Measurements from ENCODE around the gene KCTD5.
"Not testable (repeated sequence)": the region's sequence is repeated elsewhere in the genome, so short reads cannot be mapped to it uniquely, and the experiment has no call there.

Gene KCTD5

GRCh38 chr16:2682209-2683021, at the start of gene KCTD5:
TSS of gene KCTD5 (plus strand) at chr16:2682523. CDS start at chr16:2682549, 26 bp downstream.
- TF ChIP-seq FOXM1 (IDR thresholded peaks at IDR 0.05; ENCODE audit: borderline replicate concordance) = peak; percentile 44; the same call in 1 of the 2 replicates
- no peak for TF ChIP-seq LEF1 (IDR thresholded peaks at IDR 0.05; ENCODE audit: borderline replicate concordance)
- TF ChIP-seq, protein P1, sequence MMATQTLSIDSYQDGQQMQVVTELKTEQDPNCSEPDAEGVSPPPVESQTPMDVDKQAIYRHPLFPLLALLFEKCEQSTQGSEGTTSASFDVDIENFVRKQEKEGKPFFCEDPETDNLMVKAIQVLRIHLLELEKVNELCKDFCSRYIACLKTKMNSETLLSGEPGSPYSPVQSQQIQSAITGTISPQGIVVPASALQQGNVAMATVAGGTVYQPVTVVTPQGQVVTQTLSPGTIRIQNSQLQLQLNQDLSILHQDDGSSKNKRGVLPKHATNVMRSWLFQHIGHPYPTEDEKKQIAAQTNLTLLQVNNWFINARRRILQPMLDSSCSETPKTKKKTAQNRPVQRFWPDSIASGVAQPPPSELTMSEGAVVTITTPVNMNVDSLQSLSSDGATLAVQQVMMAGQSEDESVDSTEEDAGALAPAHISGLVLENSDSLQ (IDR thresholded peaks at IDR 0.05) = peak; percentile 75
- TF ChIP-seq TARDBP (IDR thresholded peaks at IDR 0.05) = no peak
- TF ChIP-seq SUZ12 (IDR thresholded peaks at IDR 0.05) = no peak
- peak; percentile 42; the same call in 1 of the 2 replicates for TF ChIP-seq NFRKB (IDR thresholded peaks at IDR 0.05)
- no peak for TF ChIP-seq FOXA1 (IDR thresholded peaks at IDR 0.05)
- TF ChIP-seq CTBP1 (IDR thresholded peaks at IDR 0.05; ENCODE audit: borderline replicate concordance) = peak; percentile 94
- TF ChIP-seq ELF4 (IDR thresholded peaks at IDR 0.05) = peak; percentile 90
- peak; percentile 89 for TF ChIP-seq SP1 (IDR thresholded peaks at IDR 0.05)
- TF ChIP-seq L3MBTL2 (conservative IDR thresholded peaks at IDR 0.05) = peak; percentile 89
- peak; percentile 68; the same call in 1 of the 2 replicates for TF ChIP-seq ARNT (IDR thresholded peaks at IDR 0.05)
- POLR2A ChIA-PET = interaction anchor here (0.6 to 1.6 kb wide), 16 partner anchors 9 to 245 kb away, joined by 3 to 13 read pairs (median 4); partner anchors contain the start of genes PRSS27, SRRM2 and TEDC2
- CTCF ChIA-PET = no interaction called here
- DNase-seq (ENCODE audit: extremely low spot score) = peak; percentile 96

DNA sequence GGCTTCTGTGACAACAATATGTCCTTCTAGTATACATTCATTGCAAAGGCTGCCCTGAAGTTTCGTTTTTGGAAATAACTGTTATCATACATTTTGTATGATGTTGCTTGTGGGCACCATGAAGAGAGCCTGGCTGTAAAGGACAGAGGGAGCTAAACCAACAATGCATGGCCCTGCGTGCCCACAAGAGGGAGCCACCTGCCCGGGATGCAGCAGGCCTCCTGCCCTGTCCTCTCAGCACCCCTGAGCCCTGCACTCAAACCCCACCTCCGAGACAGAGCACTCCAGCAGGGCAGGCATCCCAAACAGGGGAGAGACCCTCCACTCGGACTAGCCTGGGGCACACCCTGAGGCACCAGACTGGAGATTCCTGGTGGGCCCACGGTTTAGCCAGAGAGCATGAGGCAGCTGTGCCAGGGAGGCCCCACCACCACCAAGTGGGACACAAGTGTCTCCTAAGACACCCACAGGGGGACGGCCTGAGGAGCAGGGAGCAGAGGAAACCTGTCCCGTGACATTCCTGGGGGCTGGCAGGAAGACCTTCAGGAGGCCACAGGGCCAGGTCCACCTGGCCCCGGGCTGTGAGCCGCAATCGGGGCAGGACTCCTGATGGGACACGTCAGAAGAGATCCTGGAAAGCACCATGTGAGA, 43.1 kb upstream of the KCTD5 start:
- POLR2A ChIA-PET, CTCF ChIA-PET: not testable (repeated sequence)

DNA sequence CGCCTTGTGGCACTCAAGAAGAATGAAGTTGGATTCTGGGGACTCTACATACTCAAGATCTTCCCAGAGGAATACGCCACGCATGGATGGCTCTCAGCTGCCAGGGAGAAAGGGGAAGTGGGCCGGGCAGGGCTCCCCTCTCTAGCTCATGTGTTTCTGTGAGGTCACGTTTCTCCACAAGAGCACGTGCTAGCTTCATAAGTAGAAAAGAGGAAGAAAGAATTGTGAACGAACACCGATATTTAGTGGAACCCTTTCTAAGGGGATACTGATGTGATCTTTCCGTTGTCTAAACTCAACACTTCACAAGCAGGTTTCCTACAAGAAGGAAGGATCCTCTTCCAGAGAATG, 42.6 kb upstream of the KCTD5 start:
- POLR2A ChIA-PET; CTCF ChIA-PET; DNase-seq (ENCODE audit: extremely low spot score): not testable (repeated sequence)

More for the DNA sequence above, 43.1 kb upstream of the KCTD5 start:
- not testable (repeated sequence) for DNase-seq (ENCODE audit: extremely low spot score)

DNA sequence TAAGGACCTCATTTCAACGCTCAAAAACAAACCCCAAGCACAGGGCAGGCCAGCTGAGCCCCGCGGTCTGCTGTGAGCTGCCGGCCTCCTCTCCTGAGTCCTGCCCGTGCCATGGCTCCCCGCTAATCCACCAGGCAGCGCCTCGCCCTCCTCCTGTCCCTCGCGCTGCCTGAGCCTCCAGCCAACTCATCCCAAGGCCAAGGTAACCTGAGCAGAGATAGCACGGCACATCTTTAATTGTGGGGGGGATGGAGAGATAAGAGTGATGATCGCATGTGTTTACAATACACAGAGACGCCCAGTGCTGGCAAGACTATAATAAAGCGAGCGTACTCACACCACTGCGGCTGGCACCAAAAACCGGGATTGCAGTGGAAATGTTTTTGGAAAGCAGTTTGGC, 39.8 kb upstream of the KCTD5 start:
- CTCF ChIA-PET; DNase-seq (ENCODE audit: extremely low spot score); POLR2A ChIA-PET: not testable (repeated sequence)

- CTCF ChIA-PET; DNase-seq (ENCODE audit: extremely low spot score); POLR2A ChIA-PET: not testable (repeated sequence)
These were observed 37.4 kb upstream of the KCTD5 start for GRCh38 chr16:2644754-2645453.

GRCh38 chr16:2651268-2651871, 31.0 kb upstream of the KCTD5 start:
- POLR2A ChIA-PET; DNase-seq (ENCODE audit: extremely low spot score); CTCF ChIA-PET: not testable (repeated sequence)

- POLR2A ChIA-PET = not testable (repeated sequence)
These were observed 28.4 kb upstream of the KCTD5 start for GRCh38 chr16:2653915-2654314.

GRCh38 chr16:2654949-2655348, 27.4 kb upstream of the KCTD5 start:
- DNase-seq (ENCODE audit: extremely low spot score); POLR2A ChIA-PET; CTCF ChIA-PET: not testable (repeated sequence)

More at GRCh38 chr16:2653915-2654314, 28.4 kb upstream of the KCTD5 start:
- DNase-seq (ENCODE audit: extremely low spot score); CTCF ChIA-PET: not testable (repeated sequence)

DNA sequence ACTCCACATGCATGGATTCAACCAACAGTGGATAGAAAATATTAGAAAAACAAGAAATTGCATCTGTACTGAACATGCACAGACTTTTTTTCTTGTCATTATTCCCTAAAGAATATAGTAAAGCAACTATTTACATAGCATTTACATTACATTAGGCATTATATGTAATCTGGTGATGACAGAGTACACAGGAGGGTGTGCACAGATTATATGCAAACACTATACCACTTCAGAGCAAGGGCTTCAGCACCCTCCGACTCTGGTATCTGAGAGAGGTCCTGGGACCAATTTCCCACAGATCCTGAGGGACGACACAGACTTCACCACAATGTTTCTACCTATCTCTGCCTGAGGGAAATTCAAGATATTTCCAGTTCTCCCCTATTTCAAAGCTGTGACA, 25.3 kb upstream of the KCTD5 start:
- TF ChIP-seq, protein P1 (IDR thresholded peaks at IDR 0.05) = no peak
- no peak for TF ChIP-seq HDGF (IDR thresholded peaks at IDR 0.05; ENCODE audit: borderline replicate concordance)
- ChIA-PET CTCF (no interaction called here), POLR2A (no interaction called here)
- no peak for DNase-seq (ENCODE audit: extremely low spot score)

- DNase-seq (ENCODE audit: extremely low spot score); CTCF ChIA-PET; POLR2A ChIA-PET: not testable (repeated sequence)
These were observed 24.5 kb upstream of the KCTD5 start for GRCh38 chr16:2657803-2658202.

DNA sequence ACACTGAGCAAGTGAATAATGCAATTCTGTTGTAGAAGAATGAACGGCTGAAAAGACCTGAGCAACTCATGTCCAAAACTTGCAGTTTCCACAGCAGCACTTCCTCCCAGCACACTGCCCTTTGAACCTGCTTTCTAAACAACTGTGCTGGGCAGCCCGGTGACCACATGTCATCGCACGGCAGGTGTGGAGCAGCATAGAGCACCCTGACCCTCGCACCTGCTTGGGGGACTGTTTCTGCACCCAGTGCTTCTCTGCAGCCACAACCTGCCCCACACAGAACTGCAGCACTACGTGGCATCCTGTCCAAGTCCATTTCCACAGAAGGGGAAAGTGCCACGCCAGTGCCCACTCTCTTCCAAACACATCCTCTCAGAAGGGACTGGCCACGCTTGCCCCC, 22.8 kb upstream of the KCTD5 start:
- DNase-seq (ENCODE audit: extremely low spot score); POLR2A ChIA-PET; CTCF ChIA-PET: not testable (repeated sequence)

DNA sequence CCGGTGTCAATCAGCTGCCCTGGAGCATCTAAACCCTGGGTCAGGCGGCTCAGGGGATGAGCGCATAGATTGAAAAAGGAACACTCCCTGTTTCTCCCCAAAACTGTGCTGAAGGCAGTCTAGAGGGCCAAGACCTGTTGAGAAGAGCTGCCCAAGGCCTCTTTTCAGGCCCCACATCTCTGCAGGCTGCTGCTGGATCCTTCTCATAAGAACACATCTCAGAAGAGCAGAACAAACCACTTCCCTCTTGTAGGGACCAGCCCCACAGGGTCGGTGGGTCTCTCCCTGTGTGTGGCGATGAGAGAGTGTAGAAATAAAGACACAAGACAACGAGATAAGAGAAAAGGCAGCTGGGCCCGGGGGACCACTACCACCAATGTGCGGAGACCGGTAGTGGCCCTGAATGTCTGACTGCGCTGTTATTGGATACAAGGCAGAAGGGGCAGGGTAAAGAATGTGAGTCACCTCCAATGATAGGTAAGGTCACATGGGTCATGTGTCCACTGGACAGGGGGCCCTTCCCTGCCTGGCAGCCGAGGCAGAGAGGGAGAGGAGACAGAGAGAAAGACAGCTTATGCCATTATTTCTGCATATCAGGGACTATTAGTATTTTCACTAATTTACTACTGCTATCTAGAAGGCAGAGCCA, 22.2 kb upstream of the KCTD5 start:
- CTCF ChIA-PET; POLR2A ChIA-PET; DNase-seq (ENCODE audit: extremely low spot score): not testable (repeated sequence)

- POLR2A ChIA-PET, CTCF ChIA-PET: not testable (repeated sequence)
- peak; percentile 10 for DNase-seq (ENCODE audit: extremely low spot score)
These were observed 21.5 kb upstream of the KCTD5 start for GRCh38 chr16:2660755-2661373.
